Measurements from ENCODE around the gene PPP3CA.
A peak's percentile ranks its signal among the peaks of the same experiment; 100 is the strongest.

The PPP3CA gene

GRCh38 chr4:101347267-101347556 is at the start of gene PPP3CA:
Gene PPP3CA, minus strand, starts transcription at chr4:101347526.
- no peak for DNase-seq

DNA sequence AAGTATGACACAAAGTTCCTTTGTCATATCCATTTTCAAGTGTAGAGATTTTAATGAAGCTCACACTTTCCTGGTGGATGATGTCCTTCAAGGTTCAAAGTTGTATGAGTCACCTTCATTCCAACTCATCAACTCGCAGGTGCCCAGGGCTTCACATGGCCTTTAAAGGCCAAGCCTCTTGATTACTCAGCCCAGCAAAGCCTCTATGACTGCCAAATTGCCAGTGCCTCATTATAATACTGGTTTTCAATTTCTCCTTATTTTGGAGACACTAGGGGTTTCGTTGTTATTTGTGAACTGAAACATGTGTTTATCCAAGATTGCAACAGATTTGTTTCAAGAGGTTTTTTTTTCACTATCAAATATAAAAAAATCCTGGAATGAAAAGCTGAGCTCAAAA is 45.9 kb upstream of the PPP3CA start:
- DNase-seq = no peak

DNA sequence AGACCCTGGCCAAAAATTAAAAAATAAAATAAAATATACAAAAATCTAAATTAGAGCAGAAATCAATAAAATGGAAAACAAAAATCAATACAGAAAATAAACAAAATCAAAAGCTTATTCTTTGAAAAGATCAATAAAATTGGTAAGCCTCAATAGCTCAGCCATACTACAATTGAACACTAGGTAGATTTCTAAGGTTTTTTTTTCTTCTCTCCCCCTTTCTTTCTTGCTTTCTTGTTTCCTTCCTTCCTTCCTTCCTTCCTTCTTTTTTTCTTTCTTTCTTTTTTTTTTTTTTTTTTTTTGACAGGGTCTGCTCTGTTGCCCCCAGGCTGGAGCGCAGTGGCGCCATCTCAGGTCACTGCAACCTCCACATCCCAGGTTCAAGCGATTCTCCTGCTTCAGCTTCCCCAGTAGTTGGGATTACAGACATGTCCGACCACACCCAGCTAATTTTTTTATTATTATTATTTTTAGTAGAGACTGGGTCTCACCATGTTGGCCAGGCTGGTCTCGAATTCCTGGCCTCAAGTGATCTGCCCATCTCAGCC is 23.4 kb upstream of the PPP3CA start:
- no peak for DNase-seq

DNA sequence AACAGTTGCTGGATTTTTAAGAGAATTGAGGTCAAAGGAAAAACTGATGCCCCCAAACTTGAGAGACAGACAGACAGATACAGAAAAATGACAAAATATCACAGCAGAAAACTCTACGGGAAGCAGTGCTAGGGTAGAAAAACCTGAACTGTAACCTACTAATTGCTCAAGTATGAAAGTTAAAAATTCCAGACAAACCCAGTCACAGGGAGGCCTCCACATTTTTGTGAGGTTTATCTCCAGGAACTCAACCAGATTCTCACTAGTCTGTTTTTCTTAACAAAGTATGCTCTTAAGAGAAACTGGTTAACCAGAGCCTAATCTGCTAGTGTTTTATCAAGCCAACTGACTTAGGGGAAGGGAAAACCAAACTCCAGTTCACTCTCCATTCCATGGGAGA is 19.9 kb upstream of the PPP3CA start:
- DNase-seq = no peak

DNA sequence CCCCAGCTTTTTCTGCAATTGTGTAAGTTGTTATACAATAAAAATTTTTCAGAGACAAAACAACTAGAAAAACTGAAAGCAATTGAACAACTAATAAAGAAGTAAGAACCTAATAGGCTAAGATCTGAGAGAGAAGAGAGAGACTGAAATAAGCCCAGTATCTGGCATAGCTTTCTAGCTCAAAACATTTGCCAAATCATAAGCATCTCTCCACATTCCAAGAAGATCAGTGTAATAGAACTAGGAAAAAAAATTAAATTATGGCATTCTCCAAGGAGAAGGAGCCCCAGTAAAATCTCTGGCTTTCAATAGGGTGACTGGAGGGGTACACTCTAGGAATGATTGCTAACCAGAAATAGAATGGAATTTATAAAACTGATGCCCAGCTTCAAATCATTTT is 19.0 kb upstream of the PPP3CA start:
- DNase-seq = no peak

DNA sequence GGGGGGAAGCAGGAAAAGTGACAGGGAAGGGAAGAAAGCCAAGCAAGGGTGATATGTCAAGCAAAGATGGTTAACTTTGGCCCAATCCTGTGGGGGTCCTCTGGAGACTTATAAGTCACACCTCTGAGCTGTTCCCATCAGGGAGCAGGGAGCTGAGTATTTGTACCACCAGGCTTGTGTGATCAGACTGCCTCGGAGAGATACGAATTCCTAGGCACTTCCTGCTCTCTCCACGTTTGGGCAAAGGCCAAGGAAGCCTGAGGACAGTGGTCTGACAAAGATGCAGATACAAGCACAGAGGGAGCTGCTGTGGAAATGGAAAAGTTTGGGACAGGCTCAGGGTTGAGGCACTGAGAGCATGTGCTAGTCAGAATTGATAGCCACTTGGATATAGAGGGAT is 10.4 kb upstream of the PPP3CA start:
- DNase-seq = no peak

- no peak for DNase-seq
Observed at GRCh38 chr4:101356928-101357327, 9.6 kb upstream of the PPP3CA start.

DNA sequence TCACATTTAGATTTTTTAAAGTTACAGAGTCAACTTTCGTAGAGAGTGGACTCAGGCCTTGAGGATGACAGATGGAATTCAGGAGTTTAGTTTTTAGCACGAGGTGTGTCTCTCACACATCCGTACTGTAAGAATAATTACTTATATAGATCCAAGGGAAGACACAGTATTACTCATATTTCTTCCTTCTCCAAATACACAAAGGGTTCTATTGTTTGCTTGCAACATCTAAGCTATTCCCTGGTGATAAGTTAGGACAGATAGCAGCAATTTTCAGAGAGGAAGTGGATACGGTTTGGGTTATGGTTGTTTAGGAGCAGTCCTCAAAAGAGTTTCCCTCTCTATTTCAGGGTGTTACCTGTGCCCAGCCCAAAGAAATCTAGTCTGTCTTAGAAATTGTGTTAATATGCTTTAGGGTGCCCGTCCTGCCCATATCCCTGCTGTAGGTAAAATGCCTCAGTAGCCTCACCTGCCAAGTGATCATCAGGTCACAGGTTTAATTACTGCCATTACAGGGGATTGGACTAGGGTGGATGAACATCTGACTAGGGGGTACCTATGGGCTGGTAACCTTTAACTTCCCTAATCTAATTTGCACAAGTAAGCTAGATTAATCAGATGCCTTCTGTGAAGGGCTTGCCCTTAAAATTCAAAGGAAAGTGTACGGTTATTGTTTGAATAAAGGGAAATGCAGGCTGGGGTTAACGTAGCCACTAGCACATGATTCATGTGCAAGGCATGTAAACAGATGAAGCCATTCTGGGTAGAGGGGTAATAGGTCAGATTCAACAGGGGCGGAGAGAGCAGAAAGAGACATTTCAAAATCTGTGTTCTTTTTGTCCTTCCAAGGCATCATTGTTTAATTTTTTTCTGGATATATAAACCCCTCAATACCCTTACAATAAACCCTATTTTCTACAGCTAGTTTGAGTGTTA is 8.7 kb upstream of the PPP3CA start:
- no peak for DNase-seq

DNA sequence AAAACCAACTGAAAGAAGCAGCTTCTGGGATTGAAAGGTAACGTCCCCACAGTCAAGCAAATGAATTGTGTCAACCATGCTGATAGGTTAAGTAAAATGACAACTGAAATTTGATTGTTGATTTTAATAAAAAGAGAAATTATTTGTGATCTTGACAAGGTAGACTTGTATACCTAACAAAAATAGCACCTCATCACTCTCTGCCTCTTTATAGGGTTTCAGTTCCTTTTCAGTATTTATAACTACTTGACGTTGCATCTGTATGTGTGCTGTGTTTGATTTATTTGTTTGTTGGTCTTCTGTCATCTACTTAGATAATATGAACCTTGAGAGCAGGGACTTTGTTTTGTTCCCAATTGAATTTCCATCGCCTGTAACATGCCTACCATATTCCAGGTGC is 7.9 kb upstream of the PPP3CA start:
- DNase-seq = no peak

DNA sequence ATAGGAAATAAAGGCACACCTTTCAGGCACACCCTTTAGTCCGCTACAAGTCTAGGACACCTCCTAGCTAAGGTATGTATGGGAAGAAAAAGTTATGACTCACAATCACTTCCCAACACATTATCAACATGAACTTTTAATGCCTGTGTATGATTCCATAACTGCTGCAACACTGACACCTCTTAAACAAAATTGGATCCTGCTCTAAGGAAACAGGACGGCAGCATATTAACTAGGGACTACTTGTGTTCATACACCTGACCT is 2.4 kb upstream of the PPP3CA start:
- DNase-seq = no peak

- DNase-seq = peak; percentile 51
Observed at GRCh38 chr4:101348995-101349800, 1.9 kb upstream of the PPP3CA start.

GRCh38 chr4:101348367-101348827 is 1.1 kb upstream of the PPP3CA start:
- peak; percentile 50 for DNase-seq

- peak; percentile 99 for DNase-seq
Observed at GRCh38 chr4:101347557-101348366, 436 bp upstream of the PPP3CA start.

DNA sequence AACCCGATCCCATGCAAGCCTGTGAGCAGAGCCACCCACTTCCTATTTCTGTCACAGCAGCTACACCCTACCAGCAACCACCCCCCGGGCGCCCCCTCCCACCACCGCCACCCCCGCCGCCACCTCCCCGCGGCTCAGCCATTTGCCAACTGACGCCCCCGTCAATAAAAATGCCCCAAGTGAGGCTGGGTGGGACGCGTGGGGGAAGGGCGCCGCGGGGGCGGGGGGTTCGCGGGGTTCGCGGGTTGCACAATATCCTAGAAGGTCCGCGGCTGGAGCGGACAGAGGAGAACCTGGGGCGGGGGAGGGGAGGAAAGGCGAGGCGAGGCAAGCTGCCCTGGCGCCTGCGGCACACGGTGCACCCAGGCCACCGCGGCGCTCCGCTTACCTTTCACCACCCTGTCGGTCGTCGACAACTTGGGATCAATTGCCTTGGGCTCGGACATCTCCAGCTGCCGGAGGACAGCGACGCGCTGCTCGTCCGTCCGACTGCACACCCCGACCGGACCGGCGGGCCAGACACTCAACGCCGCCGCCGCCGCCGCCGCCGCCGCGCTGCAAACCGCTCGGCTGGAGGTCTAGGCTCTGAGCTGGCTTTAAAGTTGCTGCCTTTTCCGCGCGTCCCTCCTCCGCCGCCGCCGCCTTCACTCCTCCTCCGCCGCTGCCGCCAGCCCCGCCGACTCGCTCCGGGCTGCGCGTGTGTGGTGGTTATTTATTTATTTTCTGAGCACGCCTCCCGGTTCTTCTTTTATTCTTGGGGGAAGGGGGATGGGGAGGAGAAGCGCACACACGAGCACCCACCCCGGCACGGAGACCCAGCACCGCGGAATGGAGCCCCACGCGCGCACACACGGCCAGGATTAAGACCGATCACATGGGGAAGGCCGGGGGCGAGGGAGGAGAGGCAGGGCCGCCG is 717 bp downstream of the PPP3CA start:
- DNase-seq = peak; percentile 76

DNA sequence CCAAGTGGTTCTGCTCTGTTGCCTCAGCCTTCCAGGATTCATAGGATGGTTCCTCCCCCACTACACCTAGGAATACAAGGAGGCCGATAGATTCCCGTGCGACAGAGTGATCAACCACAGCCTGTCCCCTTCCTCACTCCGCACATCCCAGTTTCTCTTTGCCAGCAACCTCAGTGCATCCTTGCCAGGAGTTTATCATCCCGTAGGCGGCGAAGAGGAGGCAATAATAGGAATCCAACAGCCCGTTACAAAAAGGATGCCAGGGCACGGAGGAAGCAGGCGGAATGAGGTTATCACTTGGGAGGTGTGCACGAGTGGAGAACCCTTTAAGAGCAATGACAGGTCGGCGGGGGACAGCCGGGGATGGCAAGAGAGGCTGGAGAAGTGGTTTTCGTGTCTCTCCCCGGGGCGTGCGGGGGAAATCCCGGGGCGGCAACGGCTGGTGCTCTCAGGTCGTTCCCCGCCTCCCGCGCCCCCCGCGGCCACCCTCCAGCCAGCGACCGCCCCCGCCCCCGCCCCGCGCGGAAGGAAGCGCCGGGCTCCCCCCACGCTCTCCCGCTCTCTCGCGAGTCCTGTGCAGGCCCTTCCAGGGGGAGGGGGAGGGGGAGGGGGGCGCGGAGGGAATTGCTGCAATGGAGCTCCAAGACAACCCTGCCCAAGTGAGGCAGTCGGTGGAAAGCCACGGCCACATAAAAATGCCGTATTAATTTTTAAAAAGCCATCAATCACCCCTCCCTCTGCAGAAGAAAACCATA is 1.6 kb downstream of the PPP3CA start:
- peak; percentile 88 for DNase-seq

GRCh38 chr4:101345271-101345595 is 2.1 kb downstream of the PPP3CA start:
- DNase-seq = no peak

- no peak for DNase-seq
Observed at GRCh38 chr4:101339332-101339731, 8.0 kb downstream of the PPP3CA start.

- no peak for DNase-seq
Observed at GRCh38 chr4:101337688-101338087, 9.6 kb downstream of the PPP3CA start.

DNA sequence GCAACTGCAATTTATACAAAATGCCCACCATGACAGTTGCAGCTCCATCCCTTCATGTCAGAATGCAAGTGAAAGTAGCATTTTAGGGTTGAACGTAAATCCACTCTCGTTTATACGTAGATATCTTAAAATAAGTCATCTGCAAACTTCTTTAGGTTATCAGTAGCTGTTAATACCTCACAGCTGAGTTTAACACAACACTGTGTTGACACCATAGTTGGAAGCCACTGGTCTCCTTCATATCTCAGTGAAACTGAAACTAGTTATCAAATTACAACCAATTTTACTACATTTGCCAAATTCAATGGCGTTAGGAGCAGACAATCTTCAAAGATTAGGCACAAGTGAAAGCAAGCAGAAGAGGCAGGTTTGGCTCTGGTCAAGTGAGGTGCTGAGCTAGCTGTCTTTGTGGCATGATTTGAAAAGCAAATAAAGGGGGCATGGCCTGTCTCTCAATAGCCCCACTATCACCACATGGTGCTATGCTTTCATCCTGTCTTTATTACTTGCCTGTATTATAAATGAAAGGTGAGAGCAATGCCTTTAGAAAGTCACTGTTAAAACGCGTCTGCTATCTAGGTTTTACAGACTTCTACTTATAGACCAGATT is 12.3 kb downstream of the PPP3CA start:
- no peak for DNase-seq

DNA sequence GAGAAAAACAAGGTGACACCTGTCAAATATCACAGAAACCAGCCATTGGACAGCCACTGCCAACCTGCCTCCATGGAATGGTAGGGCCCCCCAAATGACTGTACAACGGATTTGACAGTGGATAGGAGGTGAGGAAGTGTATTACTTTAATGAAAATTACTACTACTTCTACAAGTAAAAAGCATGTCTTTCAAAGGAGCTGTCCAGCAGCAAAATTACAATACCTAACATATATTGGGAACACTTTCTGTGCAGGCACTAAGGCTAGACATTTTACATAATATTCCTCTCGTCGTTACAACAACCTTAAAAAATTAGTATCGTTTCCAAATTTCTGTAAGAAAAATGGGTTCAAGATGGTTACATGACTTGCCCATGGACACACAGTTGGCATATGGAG is 14.9 kb downstream of the PPP3CA start:
- DNase-seq = no peak

DNA sequence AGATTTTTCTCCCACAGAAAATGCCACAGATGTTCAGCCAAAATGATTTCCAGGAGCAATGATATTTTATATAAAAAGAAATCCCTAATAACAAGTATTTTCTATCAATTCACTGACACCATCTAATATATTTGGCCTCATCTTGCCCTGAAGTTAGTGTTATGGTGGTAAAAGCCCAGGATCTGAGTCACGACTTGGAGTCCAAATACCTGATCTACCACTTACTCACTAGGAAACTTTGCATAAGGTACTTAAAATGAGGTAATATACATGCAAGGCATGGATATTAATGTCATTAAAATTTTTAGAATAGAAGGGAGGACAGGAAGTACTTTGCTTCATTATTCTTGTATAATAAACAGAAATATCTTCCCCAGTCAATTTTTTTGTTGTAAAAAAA is 16.3 kb downstream of the PPP3CA start:
- DNase-seq = no peak

Measured in right hindlimb (tissue), 1 donor.